Endothelial cell of umbilical vein (primary cell): Measurements from ENCODE around the gene SOX5.

ENCODE experiments used
- EZH2 ChIP-seq: IDR thresholded peaks from 2 replicates; pipeline ENCODE4 v1.6.1; 2012; ENCODE audit warnings: borderline replicate concordance, low read depth, mild to moderate bottlenecking, moderate library complexity, low read length, inconsistent platforms; ENCODE audit not compliant: severe bottlenecking
- FOS ChIP-seq: IDR thresholded peaks from 2 replicates; pipeline ENCODE4 v1.6.1; 2011; ENCODE audit warnings: mild to moderate bottlenecking, low read length, moderate library complexity, borderline replicate concordance; ENCODE audit not compliant: insufficient read depth
- MYC ChIP-seq: IDR thresholded peaks from one replicate; pipeline ENCODE4 v1.6.1; 2011; ENCODE audit warnings: mild to moderate bottlenecking, low read depth, low read length
- POLR2A ChIP-seq: IDR thresholded peaks from 2 replicates; pipeline ENCODE4 v1.6.1; 2012; ENCODE audit warnings: low read depth, mild to moderate bottlenecking, control low read depth, low read length
- POLR2AphosphoS5 ChIP-seq: IDR thresholded peaks from 2 replicates; pipeline ENCODE4 v1.6.1; 2012; ENCODE audit warnings: low read depth, mild to moderate bottlenecking, control low read depth, low read length, moderate library complexity; ENCODE audit not compliant: insufficient read depth
- TF ChIP-seq, protein P1 (sequence below), 2 donors: IDR thresholded peaks; 1 replicate in 1 of 2; 2 replicates in 1 of 2; pipeline ENCODE4 v1.5.1; 2011; ENCODE audit warnings: low read length in 2 of 2, mild to moderate bottlenecking in 2 of 2, moderate library complexity in 2 of 2, control low read depth in 1 of 2, inconsistent platforms in 1 of 2, low read depth in 1 of 2; ENCODE audit not compliant: insufficient read depth in 1 of 2; ENCODE audit errors: extremely low read depth in 1 of 2
- TF ChIP-seq, protein P2 (sequence below): IDR thresholded peaks from 2 replicates; pipeline ENCODE4 v1.6.1; 2011; ENCODE audit not compliant: insufficient read depth, insufficient read length

DNA sequence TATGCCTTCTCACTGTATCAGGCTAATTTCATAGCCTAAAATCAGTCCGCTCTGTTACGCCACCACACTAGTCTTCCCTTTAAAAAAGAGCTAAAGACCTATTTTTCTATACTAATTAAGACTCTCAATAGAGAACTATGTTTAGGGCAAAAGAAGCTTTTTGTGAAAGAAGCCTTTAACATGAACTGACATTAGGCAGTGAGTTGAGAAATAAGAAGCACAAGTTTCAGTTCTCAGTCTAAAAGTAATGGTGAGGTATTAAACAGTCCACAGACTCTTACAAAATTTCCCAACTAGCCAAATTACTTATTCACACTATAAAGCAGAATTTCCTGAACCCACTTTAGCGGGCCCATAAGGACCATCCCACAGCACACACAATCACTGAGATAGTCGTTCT lies 93.7 kb downstream of the SOX5 start:
- no peak for TF ChIP-seq POLR2AphosphoS5
- TF ChIP-seq, protein P1, sequence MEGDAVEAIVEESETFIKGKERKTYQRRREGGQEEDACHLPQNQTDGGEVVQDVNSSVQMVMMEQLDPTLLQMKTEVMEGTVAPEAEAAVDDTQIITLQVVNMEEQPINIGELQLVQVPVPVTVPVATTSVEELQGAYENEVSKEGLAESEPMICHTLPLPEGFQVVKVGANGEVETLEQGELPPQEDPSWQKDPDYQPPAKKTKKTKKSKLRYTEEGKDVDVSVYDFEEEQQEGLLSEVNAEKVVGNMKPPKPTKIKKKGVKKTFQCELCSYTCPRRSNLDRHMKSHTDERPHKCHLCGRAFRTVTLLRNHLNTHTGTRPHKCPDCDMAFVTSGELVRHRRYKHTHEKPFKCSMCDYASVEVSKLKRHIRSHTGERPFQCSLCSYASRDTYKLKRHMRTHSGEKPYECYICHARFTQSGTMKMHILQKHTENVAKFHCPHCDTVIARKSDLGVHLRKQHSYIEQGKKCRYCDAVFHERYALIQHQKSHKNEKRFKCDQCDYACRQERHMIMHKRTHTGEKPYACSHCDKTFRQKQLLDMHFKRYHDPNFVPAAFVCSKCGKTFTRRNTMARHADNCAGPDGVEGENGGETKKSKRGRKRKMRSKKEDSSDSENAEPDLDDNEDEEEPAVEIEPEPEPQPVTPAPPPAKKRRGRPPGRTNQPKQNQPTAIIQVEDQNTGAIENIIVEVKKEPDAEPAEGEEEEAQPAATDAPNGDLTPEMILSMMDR (IDR thresholded peaks at IDR 0.05; ENCODE audit: extremely low read depth in 1 of 2, insufficient read depth in 1 of 2, low read depth in 1 of 2, low read length in 2 of 2), result no peak
- TF ChIP-seq POLR2A, result no peak
- TF ChIP-seq EZH2, result no peak
- TF ChIP-seq, protein P2, sequence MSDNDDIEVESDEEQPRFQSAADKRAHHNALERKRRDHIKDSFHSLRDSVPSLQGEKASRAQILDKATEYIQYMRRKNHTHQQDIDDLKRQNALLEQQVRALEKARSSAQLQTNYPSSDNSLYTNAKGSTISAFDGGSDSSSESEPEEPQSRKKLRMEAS, result no peak
- TF ChIP-seq MYC, result no peak
- no peak for TF ChIP-seq FOS
